ENCODE data around the gene SOX5. TPM values are rescaled to one million over a fixed set of nuclear protein-coding genes. Genes with fewer than 3 reads are reported as not detected.

Gene SOX5
- total and polyA plus RNA-seq, 2 experiments from 2014 or later = 14.8 to 26.4 TPM

GRCh38 chr12:23742574-23742973, 206.9 kb downstream of the SOX5 start:
- H3K4me2 ChIP-seq = no peak overlapping the region
- no peak for DNase-seq (ENCODE audit: low spot score)
- no peak overlapping the region for H2AFZ ChIP-seq
- no peaks in the 10 kb centered on the region for H3K79me2 ChIP-seq
- no peak for TF ChIP-seq EZH2 (IDR thresholded peaks at IDR 0.05; ENCODE audit: borderline replicate concordance)
- no peak for TF ChIP-seq EZH2phosphoT487 (IDR thresholded peaks at IDR 0.05; ENCODE audit: low read depth, severe bottlenecking, unreplicated experiment)
- TF ChIP-seq, protein P1, sequence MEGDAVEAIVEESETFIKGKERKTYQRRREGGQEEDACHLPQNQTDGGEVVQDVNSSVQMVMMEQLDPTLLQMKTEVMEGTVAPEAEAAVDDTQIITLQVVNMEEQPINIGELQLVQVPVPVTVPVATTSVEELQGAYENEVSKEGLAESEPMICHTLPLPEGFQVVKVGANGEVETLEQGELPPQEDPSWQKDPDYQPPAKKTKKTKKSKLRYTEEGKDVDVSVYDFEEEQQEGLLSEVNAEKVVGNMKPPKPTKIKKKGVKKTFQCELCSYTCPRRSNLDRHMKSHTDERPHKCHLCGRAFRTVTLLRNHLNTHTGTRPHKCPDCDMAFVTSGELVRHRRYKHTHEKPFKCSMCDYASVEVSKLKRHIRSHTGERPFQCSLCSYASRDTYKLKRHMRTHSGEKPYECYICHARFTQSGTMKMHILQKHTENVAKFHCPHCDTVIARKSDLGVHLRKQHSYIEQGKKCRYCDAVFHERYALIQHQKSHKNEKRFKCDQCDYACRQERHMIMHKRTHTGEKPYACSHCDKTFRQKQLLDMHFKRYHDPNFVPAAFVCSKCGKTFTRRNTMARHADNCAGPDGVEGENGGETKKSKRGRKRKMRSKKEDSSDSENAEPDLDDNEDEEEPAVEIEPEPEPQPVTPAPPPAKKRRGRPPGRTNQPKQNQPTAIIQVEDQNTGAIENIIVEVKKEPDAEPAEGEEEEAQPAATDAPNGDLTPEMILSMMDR (IDR thresholded peaks at IDR 0.05; ENCODE audit: poor library complexity) = no peak
- no peaks in the 10 kb centered on the region for H3K4me1 ChIP-seq (ENCODE audit: insufficient read depth)
- WGBS (ENCODE audit: low lambda C conversion rate, missing lambda C conversion rate) = 98% methylated on average over 3 of the region's 3 CpGs
- H4K20me1 ChIP-seq (ENCODE audit: insufficient read depth, poor library complexity, severe bottlenecking) = no peaks in the 10 kb centered on the region
- H3K27me3 ChIP-seq = no peaks in the 10 kb centered on the region
- H3K9me2 ChIP-seq (replicated peaks; ENCODE audit: insufficient read depth) = no peaks in the 10 kb centered on the region
- no peaks in the 10 kb centered on the region for H3K36me3 ChIP-seq (replicated peaks; ENCODE audit: insufficient read depth, low read depth)
- no peak overlapping the region for H3K27ac ChIP-seq
- no peaks in the 10 kb centered on the region for H3K9me3 ChIP-seq (ENCODE audit: low read depth)
- H3K4me3 ChIP-seq = no peak overlapping the region

DNA sequence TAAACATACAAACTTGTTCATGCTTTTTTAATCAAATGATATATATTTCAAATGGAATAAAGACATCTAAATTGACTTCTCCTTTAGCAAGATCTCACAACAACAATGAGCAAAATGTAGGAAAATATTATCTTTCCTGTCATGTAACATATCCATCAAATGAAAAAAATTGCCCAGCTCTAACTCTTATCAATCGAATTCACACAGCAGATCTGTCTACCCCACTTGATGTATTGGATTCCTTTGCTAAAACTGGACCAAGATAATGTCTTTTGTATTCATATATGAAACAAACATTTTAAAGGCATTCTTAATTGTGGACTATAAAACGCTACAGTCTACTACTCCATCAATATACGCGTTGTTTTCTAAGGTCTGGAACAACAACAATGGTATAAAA, 218.0 kb downstream of the SOX5 start:
- no peak overlapping the region for H2AFZ ChIP-seq
- no peaks in the 10 kb centered on the region for H3K27me3 ChIP-seq
- no peaks in the 10 kb centered on the region for H3K9me2 ChIP-seq (replicated peaks; ENCODE audit: insufficient read depth)
- no peaks in the 10 kb centered on the region for H3K79me2 ChIP-seq
- no peaks in the 10 kb centered on the region for H3K9me3 ChIP-seq (ENCODE audit: low read depth)
- no peak overlapping the region for H3K4me2 ChIP-seq
- DNase-seq (ENCODE audit: low spot score) = no peak
- H3K4me1 ChIP-seq (ENCODE audit: insufficient read depth) = no peaks in the 10 kb centered on the region
- TF ChIP-seq, protein P1 (IDR thresholded peaks at IDR 0.05; ENCODE audit: poor library complexity) = no peak
- TF ChIP-seq EZH2 (IDR thresholded peaks at IDR 0.05; ENCODE audit: borderline replicate concordance) = no peak
- no peak for TF ChIP-seq EZH2phosphoT487 (IDR thresholded peaks at IDR 0.05; ENCODE audit: low read depth, severe bottlenecking, unreplicated experiment)
- no peak overlapping the region for H3K27ac ChIP-seq
- H3K4me3 ChIP-seq = no peak overlapping the region
- H3K36me3 ChIP-seq (replicated peaks; ENCODE audit: insufficient read depth, low read depth) = no peaks in the 10 kb centered on the region
- 96% methylated on average over 4 of the region's 4 CpGs for WGBS (ENCODE audit: low lambda C conversion rate, missing lambda C conversion rate)
- H4K20me1 ChIP-seq (ENCODE audit: insufficient read depth, poor library complexity, severe bottlenecking) = no peaks in the 10 kb centered on the region

GRCh38 chr12:23731035-23731434, 218.4 kb downstream of the SOX5 start:
- DNase-seq (ENCODE audit: low spot score) = no peak
- no peaks in the 10 kb centered on the region for H3K9me3 ChIP-seq (ENCODE audit: low read depth)
- TF ChIP-seq EZH2 (IDR thresholded peaks at IDR 0.05; ENCODE audit: borderline replicate concordance) = no peak
- no peak for TF ChIP-seq EZH2phosphoT487 (IDR thresholded peaks at IDR 0.05; ENCODE audit: low read depth, severe bottlenecking, unreplicated experiment)
- TF ChIP-seq, protein P1 (IDR thresholded peaks at IDR 0.05; ENCODE audit: poor library complexity) = no peak
- no peak overlapping the region for H2AFZ ChIP-seq
- H3K79me2 ChIP-seq = no peaks in the 10 kb centered on the region
- no peaks in the 10 kb centered on the region for H3K36me3 ChIP-seq (replicated peaks; ENCODE audit: insufficient read depth, low read depth)
- WGBS (ENCODE audit: low lambda C conversion rate, missing lambda C conversion rate) = 100% methylated on average over 3 of the region's 3 CpGs
- H3K4me1 ChIP-seq (ENCODE audit: insufficient read depth) = no peaks in the 10 kb centered on the region
- no peak overlapping the region for H3K4me3 ChIP-seq
- H4K20me1 ChIP-seq (ENCODE audit: insufficient read depth, poor library complexity, severe bottlenecking) = no peaks in the 10 kb centered on the region
- no peak overlapping the region for H3K27ac ChIP-seq
- H3K27me3 ChIP-seq = no peaks in the 10 kb centered on the region
- H3K4me2 ChIP-seq = no peak overlapping the region
- no peaks in the 10 kb centered on the region for H3K9me2 ChIP-seq (replicated peaks; ENCODE audit: insufficient read depth)

GRCh38 chr12:23729359-23729758, 220.1 kb downstream of the SOX5 start:
- H3K36me3 ChIP-seq (replicated peaks; ENCODE audit: insufficient read depth, low read depth) = no peaks in the 10 kb centered on the region
- TF ChIP-seq EZH2 (IDR thresholded peaks at IDR 0.05; ENCODE audit: borderline replicate concordance) = no peak
- no peak for TF ChIP-seq EZH2phosphoT487 (IDR thresholded peaks at IDR 0.05; ENCODE audit: low read depth, severe bottlenecking, unreplicated experiment)
- TF ChIP-seq, protein P1 (IDR thresholded peaks at IDR 0.05; ENCODE audit: poor library complexity) = no peak
- no peaks in the 10 kb centered on the region for H4K20me1 ChIP-seq (ENCODE audit: insufficient read depth, poor library complexity, severe bottlenecking)
- no peaks in the 10 kb centered on the region for H3K9me2 ChIP-seq (replicated peaks; ENCODE audit: insufficient read depth)
- no peaks in the 10 kb centered on the region for H3K79me2 ChIP-seq
- no peaks in the 10 kb centered on the region for H3K9me3 ChIP-seq (ENCODE audit: low read depth)
- no peaks in the 10 kb centered on the region for H3K4me1 ChIP-seq (ENCODE audit: insufficient read depth)
- no peak overlapping the region for H2AFZ ChIP-seq
- no peaks in the 10 kb centered on the region for H3K27me3 ChIP-seq
- H3K27ac ChIP-seq = no peak overlapping the region
- DNase-seq (ENCODE audit: low spot score) = no peak
- H3K4me2 ChIP-seq = no peak overlapping the region
- H3K4me3 ChIP-seq = no peak overlapping the region

All from hepatocyte (in vitro differentiated cells).